Measurements from ENCODE around the gene RPL37A.

DNA sequence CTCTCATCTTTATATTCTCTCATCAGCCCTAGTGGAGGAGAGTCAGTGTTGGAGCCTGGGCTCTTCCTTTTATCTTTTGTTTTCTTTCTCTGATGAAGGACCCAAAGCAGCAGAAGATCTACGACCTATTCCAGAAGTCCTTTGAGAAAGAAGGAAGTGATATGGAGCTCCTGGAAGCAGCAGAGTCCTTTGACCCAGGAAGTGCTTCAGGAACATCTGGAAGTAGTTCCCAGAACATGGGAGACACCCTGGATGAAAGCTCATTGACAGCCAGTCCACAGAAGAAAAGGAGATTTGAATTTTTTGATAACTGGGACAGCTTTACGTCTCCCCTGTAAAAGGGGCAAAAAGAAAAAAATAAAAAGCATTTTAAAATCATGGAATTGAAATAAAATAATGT lies 16.0 kb upstream of the RPL37A start:
- TF ChIP-seq, protein P1, sequence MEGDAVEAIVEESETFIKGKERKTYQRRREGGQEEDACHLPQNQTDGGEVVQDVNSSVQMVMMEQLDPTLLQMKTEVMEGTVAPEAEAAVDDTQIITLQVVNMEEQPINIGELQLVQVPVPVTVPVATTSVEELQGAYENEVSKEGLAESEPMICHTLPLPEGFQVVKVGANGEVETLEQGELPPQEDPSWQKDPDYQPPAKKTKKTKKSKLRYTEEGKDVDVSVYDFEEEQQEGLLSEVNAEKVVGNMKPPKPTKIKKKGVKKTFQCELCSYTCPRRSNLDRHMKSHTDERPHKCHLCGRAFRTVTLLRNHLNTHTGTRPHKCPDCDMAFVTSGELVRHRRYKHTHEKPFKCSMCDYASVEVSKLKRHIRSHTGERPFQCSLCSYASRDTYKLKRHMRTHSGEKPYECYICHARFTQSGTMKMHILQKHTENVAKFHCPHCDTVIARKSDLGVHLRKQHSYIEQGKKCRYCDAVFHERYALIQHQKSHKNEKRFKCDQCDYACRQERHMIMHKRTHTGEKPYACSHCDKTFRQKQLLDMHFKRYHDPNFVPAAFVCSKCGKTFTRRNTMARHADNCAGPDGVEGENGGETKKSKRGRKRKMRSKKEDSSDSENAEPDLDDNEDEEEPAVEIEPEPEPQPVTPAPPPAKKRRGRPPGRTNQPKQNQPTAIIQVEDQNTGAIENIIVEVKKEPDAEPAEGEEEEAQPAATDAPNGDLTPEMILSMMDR (IDR thresholded peaks at IDR 0.05 in 4 of 5, conservative IDR thresholded peaks at IDR 0.05 in 1 of 5): no peak
- no peak for TF ChIP-seq POLR2A (IDR thresholded peaks at IDR 0.05)
